Measurements from ENCODE around the gene RASSF3.

DNA sequence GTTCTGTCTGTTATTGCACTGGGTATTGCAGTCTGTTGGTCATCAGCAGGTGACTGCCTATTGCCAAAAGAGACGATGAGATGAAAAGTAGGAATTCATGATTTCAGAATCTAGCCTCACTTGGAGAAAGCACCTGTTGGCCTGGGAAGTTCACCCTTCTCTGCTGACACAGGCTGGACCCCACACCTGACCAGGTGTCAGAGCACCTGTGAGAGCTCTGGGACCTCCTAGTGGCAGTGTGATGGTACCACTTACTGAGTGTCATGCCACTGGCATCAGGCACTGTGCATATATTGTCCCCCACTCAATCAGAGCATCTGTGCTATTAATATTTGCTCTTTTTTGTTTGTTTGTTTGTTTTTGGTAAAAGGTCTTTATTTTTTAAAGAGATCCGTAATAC lies 68.0 kb downstream of the RASSF3 start:
- TF ChIP-seq, protein P1, sequence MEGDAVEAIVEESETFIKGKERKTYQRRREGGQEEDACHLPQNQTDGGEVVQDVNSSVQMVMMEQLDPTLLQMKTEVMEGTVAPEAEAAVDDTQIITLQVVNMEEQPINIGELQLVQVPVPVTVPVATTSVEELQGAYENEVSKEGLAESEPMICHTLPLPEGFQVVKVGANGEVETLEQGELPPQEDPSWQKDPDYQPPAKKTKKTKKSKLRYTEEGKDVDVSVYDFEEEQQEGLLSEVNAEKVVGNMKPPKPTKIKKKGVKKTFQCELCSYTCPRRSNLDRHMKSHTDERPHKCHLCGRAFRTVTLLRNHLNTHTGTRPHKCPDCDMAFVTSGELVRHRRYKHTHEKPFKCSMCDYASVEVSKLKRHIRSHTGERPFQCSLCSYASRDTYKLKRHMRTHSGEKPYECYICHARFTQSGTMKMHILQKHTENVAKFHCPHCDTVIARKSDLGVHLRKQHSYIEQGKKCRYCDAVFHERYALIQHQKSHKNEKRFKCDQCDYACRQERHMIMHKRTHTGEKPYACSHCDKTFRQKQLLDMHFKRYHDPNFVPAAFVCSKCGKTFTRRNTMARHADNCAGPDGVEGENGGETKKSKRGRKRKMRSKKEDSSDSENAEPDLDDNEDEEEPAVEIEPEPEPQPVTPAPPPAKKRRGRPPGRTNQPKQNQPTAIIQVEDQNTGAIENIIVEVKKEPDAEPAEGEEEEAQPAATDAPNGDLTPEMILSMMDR (IDR thresholded peaks at IDR 0.05): no peak
- no peak for TF ChIP-seq EP300 (IDR thresholded peaks at IDR 0.05)
